ENCODE measurements around the gene TBX2. TPM values are rescaled to one million over a fixed set of nuclear protein-coding genes. Genes with fewer than 3 reads are reported as not detected.

TBX2 gene
- total and polyA plus RNA-seq, 2 of the 13 experiments (the other 11 are each of a cell fraction or from before 2014, with no cell fraction given), result 2.8 to 15.3 TPM

DNA sequence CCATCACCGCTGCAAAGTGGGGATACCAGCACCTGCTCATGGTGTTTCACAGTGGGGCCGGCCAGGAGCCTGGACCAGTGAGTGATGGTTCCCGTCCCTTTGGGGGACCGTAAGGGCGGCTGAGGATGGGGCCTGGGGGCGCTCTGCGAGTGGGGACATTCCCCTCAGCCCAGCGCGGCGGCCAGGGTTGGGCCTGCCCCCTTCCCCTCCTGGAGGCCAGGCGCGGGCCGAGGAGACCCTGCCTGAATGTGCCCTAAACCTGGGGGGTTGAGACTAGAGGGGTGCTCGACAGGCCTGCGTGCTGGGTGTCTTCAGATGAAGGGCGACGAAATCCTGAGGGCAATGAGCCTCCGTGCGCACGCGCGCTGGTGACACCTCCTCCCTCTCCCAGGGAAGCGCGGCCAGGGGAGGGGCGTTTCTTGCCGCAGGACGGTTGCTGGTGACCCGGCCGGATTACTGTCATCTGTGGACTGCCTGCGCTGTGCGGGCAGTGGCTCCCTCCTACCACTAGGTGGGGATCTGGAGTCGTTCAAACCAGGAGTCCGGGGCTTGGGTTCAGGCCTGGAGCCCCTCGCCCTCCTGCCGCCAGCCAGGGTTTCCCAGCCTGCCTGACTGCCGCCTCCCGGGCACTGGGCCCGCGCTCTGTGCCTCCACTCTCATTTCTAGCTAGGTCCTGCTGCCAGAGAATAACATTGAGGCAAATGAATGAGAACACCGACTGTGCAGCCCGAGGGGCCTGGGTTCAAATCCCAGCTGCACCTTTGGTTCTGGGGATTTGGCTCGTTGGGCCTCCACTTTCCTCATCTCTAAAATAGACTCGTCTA lies 17.1 kb downstream of the TBX2 start (continued):
- TF ChIP-seq, protein P1, sequence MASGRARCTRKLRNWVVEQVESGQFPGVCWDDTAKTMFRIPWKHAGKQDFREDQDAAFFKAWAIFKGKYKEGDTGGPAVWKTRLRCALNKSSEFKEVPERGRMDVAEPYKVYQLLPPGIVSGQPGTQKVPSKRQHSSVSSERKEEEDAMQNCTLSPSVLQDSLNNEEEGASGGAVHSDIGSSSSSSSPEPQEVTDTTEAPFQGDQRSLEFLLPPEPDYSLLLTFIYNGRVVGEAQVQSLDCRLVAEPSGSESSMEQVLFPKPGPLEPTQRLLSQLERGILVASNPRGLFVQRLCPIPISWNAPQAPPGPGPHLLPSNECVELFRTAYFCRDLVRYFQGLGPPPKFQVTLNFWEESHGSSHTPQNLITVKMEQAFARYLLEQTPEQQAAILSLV (CRISPR knock-in tag; IDR thresholded peaks at IDR 0.05; ENCODE audit: borderline replicate concordance), result no peak
- TF ChIP-seq ZNF550 (CRISPR knock-in tag; IDR thresholded peaks at IDR 0.05; ENCODE audit: borderline replicate concordance) (no peak), ZNF616 (CRISPR knock-in tag; IDR thresholded peaks at IDR 0.05; ENCODE audit: low read depth) (0 out of 2 replicates have a peak, but pooled peaks have one; percentile 9), CENPX (CRISPR knock-in tag; IDR thresholded peaks at IDR 0.05) (no peak), ZNF225 (CRISPR knock-in tag; IDR thresholded peaks at IDR 0.05) (0 out of 2 replicates have a peak, but pooled peaks have one; percentile 19), ATF7-NPFF (CRISPR knock-in tag; IDR thresholded peaks at IDR 0.05; ENCODE audit: low read depth) (no peak), ZFP90 (CRISPR knock-in tag; IDR thresholded peaks at IDR 0.05; ENCODE audit: borderline replicate concordance) (peak; percentile 22; the same call in 1 of the 2 replicates), ZNF703 (CRISPR knock-in tag; IDR thresholded peaks at IDR 0.05; ENCODE audit: borderline replicate concordance) (no peak), PITX1 (CRISPR knock-in tag; IDR thresholded peaks at IDR 0.05) (peak; percentile 88), ZNF460 (CRISPR knock-in tag; IDR thresholded peaks at IDR 0.05; ENCODE audit: borderline replicate concordance) (no peak)
- TF ChIP-seq, protein P2, sequence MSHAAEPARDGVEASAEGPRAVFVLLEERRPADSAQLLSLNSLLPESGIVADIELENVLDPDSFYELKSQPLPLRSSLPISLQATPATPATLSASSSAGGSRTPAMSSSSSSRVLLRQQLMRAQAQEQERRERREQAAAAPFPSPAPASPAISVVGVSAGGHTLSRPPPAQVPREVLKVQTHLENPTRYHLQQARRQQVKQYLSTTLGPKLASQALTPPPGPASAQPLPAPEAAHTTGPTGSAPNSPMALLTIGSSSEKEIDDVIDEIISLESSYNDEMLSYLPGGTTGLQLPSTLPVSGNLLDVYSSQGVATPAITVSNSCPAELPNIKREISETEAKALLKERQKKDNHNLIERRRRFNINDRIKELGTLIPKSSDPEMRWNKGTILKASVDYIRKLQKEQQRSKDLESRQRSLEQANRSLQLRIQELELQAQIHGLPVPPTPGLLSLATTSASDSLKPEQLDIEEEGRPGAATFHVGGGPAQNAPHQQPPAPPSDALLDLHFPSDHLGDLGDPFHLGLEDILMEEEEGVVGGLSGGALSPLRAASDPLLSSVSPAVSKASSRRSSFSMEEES (CRISPR knock-in tag; IDR thresholded peaks at IDR 0.05), result no peak; the same call in 1 of the 2 replicates
- TF ChIP-seq, protein P3, sequence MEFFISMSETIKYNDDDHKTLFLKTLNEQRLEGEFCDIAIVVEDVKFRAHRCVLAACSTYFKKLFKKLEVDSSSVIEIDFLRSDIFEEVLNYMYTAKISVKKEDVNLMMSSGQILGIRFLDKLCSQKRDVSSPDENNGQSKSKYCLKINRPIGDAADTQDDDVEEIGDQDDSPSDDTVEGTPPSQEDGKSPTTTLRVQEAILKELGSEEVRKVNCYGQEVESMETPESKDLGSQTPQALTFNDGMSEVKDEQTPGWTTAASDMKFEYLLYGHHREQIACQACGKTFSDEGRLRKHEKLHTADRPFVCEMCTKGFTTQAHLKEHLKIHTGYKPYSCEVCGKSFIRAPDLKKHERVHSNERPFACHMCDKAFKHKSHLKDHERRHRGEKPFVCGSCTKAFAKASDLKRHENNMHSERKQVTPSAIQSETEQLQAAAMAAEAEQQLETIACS (CRISPR knock-in tag; IDR thresholded peaks at IDR 0.05), result no peak
- TF ChIP-seq, protein P4, sequence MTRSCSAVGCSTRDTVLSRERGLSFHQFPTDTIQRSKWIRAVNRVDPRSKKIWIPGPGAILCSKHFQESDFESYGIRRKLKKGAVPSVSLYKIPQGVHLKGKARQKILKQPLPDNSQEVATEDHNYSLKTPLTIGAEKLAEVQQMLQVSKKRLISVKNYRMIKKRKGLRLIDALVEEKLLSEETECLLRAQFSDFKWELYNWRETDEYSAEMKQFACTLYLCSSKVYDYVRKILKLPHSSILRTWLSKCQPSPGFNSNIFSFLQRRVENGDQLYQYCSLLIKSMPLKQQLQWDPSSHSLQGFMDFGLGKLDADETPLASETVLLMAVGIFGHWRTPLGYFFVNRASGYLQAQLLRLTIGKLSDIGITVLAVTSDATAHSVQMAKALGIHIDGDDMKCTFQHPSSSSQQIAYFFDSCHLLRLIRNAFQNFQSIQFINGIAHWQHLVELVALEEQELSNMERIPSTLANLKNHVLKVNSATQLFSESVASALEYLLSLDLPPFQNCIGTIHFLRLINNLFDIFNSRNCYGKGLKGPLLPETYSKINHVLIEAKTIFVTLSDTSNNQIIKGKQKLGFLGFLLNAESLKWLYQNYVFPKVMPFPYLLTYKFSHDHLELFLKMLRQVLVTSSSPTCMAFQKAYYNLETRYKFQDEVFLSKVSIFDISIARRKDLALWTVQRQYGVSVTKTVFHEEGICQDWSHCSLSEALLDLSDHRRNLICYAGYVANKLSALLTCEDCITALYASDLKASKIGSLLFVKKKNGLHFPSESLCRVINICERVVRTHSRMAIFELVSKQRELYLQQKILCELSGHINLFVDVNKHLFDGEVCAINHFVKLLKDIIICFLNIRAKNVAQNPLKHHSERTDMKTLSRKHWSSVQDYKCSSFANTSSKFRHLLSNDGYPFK (CRISPR knock-in tag; IDR thresholded peaks at IDR 0.05; ENCODE audit: borderline replicate concordance), result peak; percentile 77; the same call in 1 of the 2 replicates
- TF ChIP-seq, protein P5, sequence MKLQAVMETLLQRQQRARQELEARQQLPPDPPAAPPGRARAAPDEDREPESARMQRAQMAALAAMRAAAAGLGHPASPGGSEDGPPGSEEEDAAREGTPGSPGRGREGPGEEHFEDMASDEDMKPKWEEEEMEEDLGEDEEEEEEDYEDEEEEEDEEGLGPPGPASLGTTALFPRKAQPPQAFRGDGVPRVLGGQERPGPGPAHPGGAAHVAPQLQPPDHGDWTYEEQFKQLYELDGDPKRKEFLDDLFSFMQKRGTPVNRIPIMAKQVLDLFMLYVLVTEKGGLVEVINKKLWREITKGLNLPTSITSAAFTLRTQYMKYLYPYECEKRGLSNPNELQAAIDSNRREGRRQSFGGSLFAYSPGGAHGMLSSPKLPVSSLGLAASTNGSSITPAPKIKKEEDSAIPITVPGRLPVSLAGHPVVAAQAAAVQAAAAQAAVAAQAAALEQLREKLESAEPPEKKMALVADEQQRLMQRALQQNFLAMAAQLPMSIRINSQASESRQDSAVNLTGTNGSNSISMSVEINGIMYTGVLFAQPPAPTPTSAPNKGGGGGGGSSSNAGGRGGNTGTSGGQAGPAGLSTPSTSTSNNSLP (IDR thresholded peaks at IDR 0.05; ENCODE audit: low read depth, low read length), result no peak
- TF ChIP-seq, protein P6, sequence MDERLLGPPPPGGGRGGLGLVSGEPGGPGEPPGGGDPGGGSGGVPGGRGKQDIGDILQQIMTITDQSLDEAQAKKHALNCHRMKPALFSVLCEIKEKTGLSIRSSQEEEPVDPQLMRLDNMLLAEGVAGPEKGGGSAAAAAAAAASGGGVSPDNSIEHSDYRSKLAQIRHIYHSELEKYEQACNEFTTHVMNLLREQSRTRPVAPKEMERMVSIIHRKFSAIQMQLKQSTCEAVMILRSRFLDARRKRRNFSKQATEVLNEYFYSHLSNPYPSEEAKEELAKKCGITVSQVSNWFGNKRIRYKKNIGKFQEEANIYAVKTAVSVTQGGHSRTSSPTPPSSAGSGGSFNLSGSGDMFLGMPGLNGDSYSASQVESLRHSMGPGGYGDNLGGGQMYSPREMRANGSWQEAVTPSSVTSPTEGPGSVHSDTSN (CRISPR knock-in tag; IDR thresholded peaks at IDR 0.05), result no peak
